Muscle of arm (tissue), 12 donors: ENCODE results near the gene INMT. TPM values are rescaled to one million over a fixed set of nuclear protein-coding genes. Genes with fewer than 3 reads are reported as not detected.

Experiments used
- DNase-seq: peaks from one replicate; pipeline ENCODE4 v3.0.0-alpha.2; 2013
- polyA plus RNA-seq, 12 donors: library from polyadenylated mRNA; unstranded; fragments of 120-200 nt; gene quantifications; one replicate each; pipeline ENCODE4 v1.2.1, GENCODE V29; 2013; ENCODE audit not compliant: insufficient read length in 12 of 12

INMT gene
- polyA plus RNA-seq, 12 donors: 2.8 to 11.9 (median 9.4) TPM; not detected in 1

DNA sequence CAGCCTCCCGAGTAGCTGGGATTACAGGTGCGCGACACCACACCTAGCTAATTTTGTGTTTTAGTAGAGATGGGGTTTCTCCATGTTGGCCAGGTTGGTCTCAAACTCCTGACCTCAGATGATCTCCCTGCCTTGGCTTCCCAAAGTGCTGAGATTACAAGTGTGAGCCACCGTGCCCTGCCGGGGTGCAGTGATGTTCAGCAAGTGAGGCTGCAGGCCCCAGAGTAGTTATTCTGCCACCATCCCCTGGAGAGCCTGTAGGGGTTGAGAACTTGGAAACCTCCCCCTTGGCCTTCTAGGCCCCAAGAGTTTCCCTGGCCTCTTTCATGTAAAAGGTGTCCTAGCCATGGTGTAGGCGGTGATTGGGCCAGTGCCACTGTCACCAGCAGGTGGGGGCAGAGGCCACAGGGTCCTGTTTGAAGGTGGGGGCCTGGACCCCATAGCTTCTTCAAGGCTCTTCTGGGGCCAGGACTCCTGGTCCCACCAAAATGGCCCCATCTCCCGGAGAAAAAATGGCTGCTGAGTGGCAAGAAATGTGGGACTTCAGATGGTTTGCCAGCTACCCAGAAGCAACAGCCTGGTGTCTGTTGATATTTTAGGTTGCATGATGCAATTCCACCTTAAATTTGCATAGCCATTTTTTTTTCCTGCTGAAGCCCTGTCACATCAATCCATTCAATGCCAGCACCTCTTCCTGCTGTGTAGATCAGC, 25.5 kb upstream of the INMT start:
- no peak for DNase-seq

DNA sequence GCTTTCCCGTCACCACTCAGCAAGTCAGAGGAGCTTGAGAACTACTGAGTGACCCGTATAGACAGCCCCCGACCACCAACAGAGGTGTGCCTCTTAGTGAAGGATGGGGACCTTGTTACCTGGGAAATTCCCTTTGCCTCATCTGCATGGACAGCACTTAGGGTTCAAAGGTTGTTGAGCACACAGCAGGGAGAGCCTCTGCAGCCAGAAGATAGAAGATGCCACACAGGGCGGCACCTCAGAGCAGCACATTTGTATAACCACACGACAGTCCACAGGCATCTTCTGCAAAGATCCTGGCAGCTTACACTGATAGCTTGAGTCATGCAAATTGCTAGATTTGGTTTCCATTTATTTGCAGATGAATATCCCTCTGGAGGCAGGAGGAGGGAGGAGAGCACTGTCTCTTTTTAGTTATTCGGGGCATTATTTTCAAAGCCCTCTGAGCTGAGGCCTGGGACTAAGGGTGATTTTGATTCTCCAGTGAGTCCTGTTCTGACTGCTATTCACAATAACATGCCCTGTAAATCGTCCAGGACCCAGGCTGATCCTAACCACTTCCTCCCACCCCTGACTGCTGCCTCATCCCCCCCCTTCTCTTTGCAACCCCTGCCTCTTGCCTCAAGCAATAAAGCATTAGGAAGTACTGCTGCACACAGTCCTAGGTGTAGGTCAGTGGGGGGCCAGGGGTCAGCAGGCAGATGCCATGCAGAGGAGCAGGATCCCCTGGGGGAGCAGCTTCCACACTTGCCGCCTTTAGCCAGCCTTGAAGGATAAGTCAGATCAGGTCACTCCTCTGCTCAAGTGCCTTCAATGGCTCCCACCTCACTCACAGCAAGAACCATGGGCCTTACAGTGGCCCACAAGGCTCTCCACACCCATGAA, 24.6 kb upstream of the INMT start:
- no peak for DNase-seq

DNA sequence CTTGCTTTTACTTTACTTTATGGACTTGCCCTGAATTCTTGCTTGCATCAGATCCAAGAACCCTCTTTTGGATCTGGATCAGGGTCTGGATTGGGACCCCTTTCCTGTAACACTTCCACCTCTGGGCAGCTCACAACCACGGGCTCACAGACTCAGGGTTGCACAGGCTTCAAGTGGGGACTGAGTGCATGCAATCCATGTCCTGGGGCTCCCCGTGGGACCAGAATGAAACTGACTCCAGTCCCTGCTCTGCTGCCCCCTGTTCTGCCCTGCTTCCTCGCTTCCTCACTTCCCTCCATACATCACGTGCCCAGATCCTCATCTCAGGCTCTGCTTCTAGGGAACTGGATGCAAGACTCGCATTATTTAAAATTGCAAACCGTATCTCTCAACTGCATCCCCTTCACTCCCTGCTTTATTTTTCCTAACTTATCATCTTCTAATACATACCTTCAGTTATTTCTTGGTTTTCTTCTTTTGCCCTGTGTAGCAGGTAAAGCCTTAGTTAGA, 23.3 kb upstream of the INMT start:
- no peak for DNase-seq

DNA sequence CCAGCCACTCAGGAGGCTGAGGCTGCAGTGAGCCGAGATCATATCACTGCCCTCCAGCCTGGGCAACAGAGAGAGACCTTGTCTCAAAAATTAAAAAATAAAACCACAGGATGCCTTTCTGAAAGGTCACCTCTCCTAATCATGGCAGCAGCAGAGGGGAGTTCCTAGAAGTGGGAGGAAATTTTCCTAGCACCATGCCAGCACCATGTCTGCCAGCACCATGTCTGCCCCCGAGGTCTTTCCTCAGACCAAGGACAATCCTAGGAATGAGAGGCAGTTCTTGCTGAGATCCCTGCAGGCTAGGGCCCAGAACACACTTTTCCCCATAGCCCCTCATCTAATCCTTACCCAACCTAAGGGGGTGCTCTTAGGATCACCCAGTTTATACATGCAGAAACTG, 22.3 kb upstream of the INMT start:
- DNase-seq: no peak

DNA sequence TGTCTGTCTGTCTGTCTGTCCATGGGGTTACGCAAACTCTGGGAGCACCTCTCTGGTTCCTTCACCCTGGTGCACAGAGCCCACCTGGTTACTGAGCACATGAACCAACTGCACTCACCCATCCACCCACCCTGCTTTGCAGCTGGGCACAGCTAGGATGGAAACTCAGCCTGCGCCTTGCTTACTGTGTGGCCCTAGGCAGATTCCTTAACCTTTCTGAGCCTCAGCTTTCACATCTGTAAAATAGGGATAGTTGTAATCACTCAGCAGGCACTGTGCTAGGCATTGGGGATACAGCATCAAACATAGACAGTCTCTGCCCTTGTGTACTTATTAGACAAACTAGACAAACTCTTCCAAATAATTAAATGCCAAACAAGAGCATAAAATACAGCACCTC, 21.8 kb upstream of the INMT start:
- DNase-seq: no peak

DNA sequence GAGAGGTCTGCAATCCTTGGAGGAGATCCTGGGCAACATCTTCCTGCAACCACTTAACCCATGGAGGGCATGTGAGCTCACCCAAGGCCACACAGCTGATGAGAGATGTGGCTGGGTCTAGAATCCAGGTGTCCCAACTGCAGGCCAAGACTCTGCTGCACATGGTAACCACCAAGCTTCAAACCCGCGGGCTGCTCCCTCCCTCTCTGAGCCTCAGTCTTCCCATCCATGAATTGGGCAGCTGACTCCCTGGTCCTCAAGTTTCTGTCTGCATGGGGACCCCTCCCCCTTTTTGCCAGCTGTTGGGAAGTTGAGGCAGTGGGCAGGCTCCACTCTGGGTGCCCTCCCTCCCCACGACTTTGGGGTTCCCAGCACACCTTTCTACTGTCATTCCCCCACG, 20.9 kb upstream of the INMT start:
- no peak for DNase-seq

DNA sequence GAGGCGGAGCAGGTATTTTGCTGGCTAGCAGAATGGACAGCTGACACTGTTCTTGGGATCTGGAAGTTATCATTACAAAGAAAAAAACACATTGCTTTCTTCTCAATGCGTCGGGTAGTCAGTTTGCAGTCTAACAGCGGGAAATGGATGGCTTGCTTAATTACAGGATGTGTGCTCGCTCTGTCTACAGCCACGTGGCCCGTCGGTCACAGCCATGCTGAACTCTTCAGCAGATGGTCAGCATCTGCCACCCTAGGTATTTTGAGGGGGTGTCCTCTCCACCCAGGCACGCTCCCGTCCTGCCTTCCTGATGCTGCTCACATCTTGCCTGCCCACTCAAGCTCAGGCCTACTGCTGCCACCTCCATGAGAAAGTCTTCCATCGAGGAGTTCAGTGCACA, 20.4 kb upstream of the INMT start:
- DNase-seq: no peak

DNA sequence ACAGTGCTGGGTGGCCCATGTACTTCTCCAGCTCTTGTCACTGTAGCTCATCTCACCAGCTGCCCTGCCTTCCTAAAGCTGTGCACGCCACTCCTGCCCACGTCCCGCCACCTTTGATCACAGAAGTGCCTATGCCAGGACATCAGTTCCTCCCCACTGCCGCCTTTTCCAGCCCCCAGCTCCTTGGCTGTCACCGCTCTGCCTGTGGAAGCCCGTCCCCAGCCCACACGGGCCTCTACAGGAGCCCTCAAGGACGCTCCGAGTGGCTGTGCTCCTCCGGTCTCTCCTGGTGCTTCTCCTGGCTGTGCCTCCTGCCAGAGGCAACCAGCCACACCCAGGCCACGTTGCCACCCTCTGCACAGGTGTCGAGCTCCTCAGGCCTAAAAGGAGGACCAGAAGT, 19.3 kb upstream of the INMT start:
- no peak for DNase-seq

DNA sequence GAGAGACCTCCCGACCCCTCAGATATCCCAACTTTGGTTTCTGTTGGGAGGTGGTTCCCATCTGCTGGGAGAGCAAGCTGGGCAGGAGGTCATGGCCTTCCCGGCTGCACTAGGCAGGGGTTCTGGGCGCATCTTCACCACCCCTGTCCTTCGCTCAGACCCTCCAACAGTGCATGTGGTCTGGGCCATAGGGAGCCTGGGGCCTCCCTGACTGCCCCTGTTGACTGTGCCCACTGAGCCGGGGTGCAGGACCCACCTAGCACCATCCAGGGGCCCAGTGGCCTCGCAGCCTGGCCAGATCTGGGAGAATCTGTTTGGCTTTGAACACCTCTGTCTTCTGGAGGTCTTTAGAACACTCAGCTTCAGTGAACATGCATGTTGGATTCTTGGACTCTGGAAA, 18.7 kb upstream of the INMT start:
- no peak for DNase-seq

DNA sequence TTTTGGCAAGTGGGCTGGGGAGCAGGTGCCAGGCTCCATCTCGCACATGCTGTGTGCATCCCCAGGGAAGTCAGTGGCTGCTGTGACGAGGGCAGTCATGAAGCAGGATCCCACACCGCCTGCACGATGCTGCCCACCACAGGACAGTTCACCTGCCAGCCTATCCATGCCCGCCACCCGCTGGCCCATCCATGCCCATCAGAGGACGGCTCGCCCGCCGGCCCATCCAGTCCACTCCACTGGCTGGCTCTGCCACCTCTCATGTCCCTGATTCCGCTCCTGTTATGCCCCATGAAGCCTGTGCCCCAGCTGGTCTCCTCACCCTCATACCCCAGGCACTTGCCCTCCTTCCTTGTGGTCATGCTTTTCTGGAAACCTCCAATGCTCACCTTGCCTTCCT, 18.2 kb upstream of the INMT start:
- DNase-seq: no peak

DNA sequence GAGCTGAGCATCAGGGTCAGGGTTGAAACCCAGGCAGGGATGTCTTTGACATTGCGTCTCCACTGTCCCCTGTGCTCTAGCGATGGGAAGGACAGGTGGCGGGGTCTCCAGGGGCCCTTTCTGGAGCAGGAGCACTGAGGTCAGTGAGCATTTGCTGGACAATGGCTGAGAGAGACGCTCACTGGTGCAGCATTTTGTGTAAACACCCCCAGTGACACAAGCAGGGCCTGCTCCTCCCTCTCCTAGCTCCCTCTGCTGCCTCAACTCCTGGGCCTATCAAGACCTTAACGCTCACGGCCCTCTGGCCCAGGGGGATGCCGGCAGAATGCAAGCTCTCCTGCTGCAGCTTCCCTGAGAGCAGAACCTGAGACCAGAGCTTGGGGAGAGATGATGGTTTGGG, 17.4 kb upstream of the INMT start:
- DNase-seq: no peak

DNA sequence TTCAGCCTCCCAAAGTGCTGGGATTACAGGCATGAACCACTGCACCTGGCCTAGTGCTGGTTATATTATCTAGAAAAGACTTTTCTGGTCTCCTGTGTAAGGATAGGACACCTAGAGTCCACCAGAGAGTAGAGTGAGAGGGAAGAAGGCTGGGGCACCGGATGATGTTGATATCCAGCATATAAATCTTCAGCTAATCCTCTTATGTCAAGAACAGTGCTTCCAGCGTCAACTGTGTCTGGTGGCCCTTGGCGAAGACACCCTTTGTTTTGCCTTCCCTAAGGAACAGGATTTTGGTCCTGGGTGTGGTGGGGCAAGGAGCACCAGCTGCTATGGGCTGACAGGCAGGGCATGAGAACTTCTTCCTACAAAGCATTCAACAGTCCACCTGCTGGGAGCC, 16.3 kb upstream of the INMT start:
- DNase-seq: no peak

DNA sequence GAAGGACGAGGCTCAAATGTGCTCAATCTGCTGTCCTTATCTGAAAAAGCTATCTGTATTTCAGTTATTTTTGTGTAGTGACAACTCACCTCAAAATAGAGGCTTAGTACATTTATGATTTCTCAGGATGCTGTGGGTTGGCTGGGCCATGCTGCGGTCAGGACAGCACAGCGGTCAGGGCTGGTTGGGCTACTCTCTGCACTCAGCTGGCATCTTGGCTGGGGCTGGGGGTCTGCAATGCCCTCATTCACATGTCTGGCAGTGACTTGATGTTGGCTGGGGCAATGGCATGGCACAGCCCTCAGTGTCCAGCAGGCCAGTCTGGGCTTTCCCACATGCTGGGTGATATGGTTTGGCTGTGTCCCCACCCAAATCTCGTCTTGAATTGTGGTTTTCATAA, 15.6 kb upstream of the INMT start:
- no peak for DNase-seq

DNA sequence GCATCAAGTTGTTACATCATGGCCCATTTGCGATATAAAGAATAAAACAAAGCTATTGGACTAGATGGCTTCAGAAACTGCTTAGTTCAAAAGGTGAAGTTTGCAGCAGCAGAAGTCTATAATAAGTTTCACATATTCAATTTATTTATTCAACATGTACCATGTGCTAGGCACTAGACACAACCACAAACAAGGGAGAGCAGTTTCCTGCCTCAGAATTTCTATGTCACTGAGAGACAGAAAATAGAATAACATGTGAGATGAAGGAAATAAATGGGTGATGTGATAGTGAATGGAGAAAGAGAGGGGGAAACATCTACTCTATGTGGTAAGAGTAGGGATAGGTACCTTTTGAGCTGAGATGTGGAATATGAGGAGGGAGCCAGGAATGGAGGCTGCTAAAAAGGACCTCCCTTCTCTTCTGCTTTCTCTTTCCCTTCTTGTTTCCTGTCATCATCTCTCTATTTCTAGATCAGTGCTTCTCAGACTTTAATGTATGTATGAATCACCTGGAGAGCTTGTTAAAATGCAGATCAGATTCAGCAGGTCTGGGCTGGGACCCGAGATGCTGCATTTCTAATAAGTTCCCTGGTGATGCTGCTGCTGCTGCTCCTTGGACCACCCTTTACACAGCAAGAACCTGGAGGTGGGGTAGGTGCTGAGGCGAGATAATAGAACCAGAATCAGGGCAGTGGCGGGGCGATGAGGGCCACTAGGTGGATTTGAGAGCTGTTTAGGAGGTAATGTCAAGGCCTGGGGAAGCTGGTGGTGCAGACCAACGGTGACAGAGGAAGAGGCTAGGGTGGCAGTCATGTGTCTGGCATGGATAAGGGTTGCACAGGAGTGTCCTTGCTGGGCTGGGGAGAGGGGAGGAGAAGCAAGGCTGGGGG, 13.7 kb upstream of the INMT start:
- no peak for DNase-seq

DNA sequence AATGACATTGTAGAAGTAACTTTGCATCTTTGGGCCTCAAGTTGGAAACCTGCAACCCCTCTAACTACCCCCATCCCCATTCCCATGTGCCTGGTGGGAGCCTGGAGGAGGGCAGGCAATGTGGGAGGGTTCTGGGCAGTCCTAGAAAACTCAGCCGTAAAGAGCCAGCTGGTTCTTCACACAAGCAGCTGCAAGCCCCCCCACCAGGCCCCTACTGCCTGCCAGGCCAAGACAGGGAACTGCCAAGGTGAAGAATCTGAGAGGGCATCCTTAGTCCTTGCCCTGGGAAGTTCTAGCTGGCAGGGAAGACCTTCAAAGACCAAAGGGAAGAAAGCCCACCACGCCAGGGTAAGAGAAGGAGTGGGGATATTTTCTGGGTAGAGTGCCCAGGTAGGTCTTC, 12.2 kb upstream of the INMT start:
- no peak for DNase-seq

DNA sequence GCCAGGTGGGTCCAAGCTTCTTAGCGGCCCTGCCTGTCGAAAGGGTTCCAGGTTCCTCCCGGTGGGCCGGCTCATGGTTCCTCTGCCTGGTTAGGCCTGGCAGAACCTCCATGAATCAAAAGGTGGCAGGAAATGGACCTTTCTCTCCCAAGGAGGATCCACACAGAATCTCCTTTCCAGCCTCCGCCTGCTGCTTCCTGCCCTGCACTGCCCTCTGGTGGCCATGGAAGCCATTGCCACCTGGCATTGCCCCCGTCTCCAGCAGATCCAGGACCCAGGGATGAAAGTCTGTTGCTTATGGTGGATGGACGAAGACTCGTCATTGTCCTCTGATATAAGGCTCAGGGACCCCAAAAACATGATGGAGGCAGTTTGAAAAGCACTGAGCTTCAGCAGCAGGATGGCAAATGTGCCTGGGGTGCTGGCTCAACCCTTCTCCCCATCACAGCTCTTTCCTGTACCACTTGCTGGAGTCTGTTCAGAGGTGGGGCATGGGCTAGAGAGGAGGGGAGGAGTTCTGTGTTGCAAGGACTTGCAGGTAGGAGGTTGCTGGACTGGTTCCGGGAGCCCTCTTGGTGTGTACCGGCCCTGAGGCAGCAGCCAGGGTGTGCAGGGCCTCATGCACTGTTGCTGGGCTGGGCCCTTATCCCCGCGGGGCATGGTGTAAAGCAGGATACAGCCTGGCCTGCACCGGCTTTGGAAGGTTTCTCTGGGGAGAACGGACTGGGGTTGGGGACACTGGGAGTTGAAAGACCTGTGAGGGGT, 11.3 kb upstream of the INMT start:
- peak; percentile 83 for DNase-seq

DNA sequence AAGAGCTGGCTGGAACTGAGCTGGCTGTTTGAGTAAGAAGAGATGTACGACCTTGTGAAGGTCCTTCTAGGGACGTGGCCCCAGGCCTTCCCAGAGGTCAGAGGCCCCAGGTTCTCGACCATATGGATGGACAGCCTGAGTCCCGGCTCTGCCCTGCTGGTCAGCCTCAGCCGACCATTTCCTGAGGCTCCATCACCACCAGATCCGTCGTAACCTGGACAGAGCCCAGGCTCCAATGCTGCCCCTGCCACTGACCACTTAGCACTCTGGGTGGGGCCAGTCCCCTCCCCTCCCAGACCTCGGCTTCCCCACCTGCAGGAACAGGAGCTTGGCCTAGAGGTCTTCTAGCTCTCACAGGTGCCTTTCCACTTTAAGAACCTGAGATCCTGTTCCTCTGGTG, 10.6 kb upstream of the INMT start:
- no peak for DNase-seq

DNA sequence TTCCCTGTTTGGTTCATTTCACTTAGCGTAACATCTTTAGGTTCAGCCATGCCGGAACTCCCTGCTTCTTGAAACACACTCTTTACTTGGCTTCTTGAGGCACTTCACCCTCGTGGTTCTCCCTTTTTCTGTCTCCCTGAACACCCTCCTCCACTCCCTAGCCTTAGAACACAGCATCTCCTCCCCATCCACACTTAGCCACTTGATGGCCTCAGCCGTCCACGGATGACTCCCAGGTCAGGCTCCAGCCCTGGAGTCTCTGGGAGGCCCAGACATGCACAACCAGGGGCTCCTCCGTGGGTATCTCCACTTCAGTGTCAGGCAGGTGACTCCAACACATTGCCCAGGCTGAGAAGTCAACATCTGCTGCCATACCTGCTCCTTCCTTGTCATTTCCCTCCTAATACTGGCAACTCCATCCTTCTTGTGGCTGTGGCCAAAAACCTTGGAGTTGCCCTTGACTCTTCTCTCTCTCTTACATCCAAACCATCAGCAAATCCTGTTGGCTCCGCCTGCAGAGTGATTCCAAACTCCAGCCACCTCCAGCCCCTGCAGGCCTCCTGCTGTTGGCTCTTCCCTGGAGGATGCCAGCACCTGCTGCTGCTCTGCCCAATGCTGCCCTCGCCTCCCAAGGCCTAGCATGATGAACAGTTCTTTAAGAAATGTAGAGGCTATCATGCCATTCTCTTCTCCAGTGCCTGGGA, 8.4 kb upstream of the INMT start:
- peak; percentile 52 for DNase-seq

DNA sequence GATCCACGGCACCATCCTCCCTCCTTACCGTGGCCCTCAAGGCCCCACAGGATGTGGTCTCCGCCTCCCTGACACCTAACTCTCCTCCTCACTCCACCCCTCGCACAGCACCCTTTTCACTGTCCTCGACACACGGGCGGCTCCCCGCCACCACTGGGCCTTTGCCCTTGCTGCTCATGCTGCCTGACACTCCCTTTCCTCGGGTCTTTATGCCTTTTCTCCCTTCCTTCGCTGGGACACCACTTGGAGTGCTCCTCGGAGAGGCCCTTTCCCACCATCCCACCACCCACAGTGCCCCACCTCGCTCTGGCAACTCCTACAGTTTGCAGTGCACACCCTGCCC, 7.9 kb upstream of the INMT start:
- DNase-seq: no peak

DNA sequence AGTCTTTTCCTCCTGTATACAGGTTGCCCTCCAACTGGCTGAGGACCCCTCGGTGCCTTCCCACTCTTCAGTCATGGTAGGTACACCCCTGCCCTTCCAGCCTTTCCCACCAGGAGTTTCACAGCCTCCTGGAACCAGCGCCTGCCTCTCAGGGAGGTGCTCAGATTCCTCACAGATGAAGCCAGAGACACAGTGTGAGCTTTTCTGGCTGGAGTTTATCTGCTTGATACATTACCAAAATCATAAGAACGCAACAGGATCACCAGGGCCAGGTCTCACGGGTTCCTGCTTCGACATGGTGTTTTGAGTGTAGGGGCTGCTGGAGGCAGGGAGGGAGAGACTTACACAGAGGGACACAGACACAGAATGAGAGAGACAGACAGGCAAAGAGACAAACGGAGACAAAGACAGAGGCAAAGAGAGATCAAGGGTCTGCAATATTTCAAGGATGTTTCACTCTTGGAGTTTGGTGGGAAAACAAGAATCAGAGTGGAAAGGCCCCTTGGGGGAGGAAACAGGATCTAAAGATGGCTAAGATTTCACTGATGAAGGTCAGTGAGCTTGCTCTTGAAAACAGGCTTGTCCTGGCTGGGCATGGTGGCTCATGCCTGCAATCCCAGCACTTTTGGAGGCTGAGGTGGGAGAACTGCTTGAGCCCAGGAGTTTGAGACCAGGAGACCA, 6.5 kb upstream of the INMT start:
- DNase-seq: peak; percentile 36
